ENCODE results near the gene TMEM184B.
"Not testable (repeated sequence)": the region's sequence is repeated elsewhere in the genome, so short reads cannot be mapped to it uniquely, and the experiment has no call there.

TMEM184B gene

DNA sequence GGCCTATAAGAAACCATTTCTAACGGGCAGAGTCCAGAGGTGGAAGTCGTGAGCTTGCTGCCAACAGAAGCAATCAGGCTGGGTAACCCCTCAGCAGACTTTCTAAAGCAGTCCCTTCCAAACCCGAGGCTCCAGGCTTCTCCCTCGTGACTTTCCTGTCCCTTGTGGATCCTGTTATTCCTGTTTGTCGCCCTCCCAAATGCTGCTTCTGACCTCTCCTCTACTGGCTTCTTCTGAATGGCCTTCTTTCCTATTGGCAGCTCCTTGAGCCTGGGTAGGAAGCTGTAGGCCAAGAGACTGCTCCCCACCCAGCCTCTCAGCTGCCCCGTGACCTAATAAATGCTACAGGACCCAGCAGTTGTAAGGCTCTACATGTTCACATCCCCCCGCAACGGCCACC is 36.0 kb downstream of the TMEM184B start:
- DNase-seq = no peak
- Mint-ChIP-seq H3K4me1 (ENCODE audit: low read depth) (no peaks in the 10 kb centered on the region), H3K27ac (no peak overlapping the region), H3K4me3 (no peak overlapping the region), H3K36me3 (ENCODE audit: low read depth) (peaks cover 61% of the 10 kb centered on the region), H3K27me3 (no peaks in the 10 kb centered on the region), H3K9me3 (no peaks in the 10 kb centered on the region)

DNA sequence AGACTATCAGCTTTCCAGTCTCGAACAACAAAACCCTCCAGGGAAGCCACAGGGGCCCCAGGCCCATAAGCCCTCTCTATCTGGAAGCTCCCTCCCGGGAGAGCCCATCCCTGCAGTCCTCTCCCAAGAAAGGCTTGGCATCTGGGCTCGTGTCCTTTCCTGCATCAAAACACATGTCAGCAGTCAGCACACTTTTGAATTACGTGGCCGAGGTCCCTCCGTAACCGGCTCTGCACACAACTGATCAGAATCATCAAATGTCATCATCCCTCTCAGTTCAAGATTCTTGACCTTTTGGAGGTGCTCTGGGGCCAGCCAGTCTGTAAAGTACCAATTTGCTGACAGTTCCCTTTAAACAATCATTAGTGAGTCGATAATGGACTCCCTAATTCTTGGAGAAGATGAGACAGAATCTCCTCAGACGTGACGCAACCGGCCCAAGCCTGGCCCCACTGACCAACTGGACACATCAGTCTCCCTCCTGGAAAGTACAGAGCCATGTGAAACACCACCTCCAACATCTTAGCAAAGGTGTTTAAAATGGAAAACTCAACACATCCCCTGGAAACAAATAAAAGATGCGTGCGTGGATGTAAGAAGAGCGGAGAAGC is 37.5 kb downstream of the TMEM184B start:
- no peaks in the 10 kb centered on the region for H3K9me3 Mint-ChIP-seq
- no peaks in the 10 kb centered on the region for H3K4me1 Mint-ChIP-seq (ENCODE audit: low read depth)
- no peak for DNase-seq
- H3K27me3 Mint-ChIP-seq = no peaks in the 10 kb centered on the region
- H3K27ac Mint-ChIP-seq = no peak overlapping the region
- H3K36me3 Mint-ChIP-seq (ENCODE audit: low read depth) = peaks cover 67% of the 10 kb centered on the region
- no peak overlapping the region for H3K4me3 Mint-ChIP-seq

- H3K27ac Mint-ChIP-seq; H3K4me1 Mint-ChIP-seq (ENCODE audit: low read depth); H3K4me3 Mint-ChIP-seq; H3K9me3 Mint-ChIP-seq; DNase-seq; H3K27me3 Mint-ChIP-seq: not testable (repeated sequence)
- H3K36me3 Mint-ChIP-seq (ENCODE audit: low read depth) = peaks cover 64% of the 10 kb centered on the region
These were observed 39.0 kb downstream of the TMEM184B start for GRCh38 chr22:38233856-38234255.

DNA sequence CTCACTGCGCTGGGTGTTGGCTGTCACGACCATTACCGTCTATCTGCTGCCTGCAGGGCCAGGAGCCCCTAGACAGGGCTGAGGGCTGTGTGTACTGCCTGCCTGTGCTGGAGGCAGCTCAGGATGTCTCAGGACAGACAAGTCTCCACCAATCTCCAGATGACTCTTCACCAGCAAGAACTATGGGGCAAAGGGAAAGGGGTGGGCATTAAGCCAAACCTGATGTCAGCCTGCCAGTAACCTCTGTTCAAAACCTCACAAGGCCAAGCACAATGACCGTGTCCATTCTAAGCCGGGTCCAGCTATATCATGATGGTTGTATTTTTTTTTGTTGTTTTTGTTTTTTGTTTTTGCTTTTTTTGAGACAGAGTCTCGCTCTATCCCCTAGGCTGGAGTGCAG is 39.4 kb downstream of the TMEM184B start:
- DNase-seq = no peak
- peaks cover 64% of the 10 kb centered on the region for H3K36me3 Mint-ChIP-seq (ENCODE audit: low read depth)
- H3K27me3 Mint-ChIP-seq = no peaks in the 10 kb centered on the region
- H3K27ac Mint-ChIP-seq = no peak overlapping the region
- H3K4me1 Mint-ChIP-seq (ENCODE audit: low read depth) = peaks cover 1% of the 10 kb centered on the region
- no peak overlapping the region for H3K4me3 Mint-ChIP-seq
- H3K9me3 Mint-ChIP-seq = no peaks in the 10 kb centered on the region

DNA sequence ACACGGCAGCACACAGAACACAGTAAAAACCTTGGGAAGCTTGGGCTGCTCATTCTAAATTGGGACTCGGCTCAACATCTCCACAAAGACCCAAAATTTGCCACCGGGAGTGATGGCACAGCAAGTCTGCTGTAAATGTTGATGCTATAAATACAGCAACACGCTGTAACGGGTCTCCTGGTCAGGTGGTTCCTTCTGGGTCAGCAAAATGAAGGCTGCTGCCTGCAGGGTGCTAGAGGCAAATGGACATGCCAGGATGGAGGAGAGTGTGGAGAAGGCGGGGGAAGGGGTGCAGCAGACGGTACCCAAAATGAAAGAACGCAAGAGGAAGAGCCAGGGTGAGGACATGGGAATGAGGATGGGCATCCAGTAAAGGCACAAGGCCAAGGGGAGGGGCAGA is 40.6 kb downstream of the TMEM184B start:
- Mint-ChIP-seq H3K4me3 (no peak overlapping the region), H3K4me1 (ENCODE audit: low read depth) (peaks cover 1% of the 10 kb centered on the region), H3K27ac (peak overlapping the region; percentile 59), H3K36me3 (ENCODE audit: low read depth) (peaks cover 66% of the 10 kb centered on the region), H3K27me3 (no peaks in the 10 kb centered on the region), H3K9me3 (no peaks in the 10 kb centered on the region)
- no peak for DNase-seq

- Mint-ChIP-seq H3K36me3 (ENCODE audit: low read depth) (peaks cover 57% of the 10 kb centered on the region), H3K9me3 (no peaks in the 10 kb centered on the region), H3K27me3 (no peaks in the 10 kb centered on the region), H3K27ac (no peak overlapping the region), H3K4me3 (no peak overlapping the region), H3K4me1 (ENCODE audit: low read depth) (peaks cover 1% of the 10 kb centered on the region)
- no peak for DNase-seq
These were observed 41.9 kb downstream of the TMEM184B start for GRCh38 chr22:38230916-38231315.

DNA sequence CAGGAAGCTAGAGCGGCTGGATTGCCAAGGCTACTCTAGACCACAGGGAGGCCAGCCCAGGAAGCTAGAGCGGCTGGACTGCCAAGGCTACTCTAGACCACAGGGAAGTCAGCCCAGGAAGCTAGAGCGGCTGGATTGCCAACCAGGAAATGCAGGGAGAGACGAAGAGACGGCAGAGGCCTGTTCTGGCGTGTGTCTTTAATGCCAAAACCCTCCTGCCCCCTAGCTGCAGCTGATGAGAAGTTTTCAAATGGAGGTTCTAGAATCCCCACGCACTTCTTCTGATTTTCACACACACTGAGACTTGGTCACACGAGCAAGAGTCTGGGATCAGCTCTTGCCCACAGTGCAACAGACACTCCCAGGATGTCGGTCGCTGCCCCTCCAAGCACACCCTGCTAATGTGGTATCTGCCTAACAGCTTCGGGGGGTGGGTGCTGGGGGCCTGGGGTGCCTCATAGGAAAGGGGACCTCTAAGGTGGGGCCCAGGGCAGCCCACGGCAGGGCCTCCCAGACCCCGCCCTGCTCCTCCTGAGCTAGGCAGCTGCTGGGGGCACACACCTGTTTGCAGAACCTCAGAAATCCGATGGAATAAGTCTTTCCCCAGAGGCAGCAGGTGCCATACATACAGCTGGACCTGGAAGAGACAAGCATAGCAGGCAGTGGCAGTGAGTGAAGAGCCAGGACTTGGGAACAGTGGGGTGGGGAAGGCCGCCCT is 42.5 kb downstream of the TMEM184B start:
- Mint-ChIP-seq H3K36me3 (ENCODE audit: low read depth) (peaks cover 53% of the 10 kb centered on the region), H3K9me3 (no peaks in the 10 kb centered on the region), H3K27ac (no peak overlapping the region), H3K4me1 (ENCODE audit: low read depth) (peaks cover 1% of the 10 kb centered on the region), H3K4me3 (no peak overlapping the region), H3K27me3 (no peaks in the 10 kb centered on the region)
- DNase-seq = peak; percentile 46

- Mint-ChIP-seq H3K4me3 (no peak overlapping the region), H3K36me3 (ENCODE audit: low read depth) (peaks cover 57% of the 10 kb centered on the region), H3K9me3 (no peaks in the 10 kb centered on the region), H3K27ac (peak overlapping the region; percentile 76), H3K4me1 (ENCODE audit: low read depth) (peaks cover 1% of the 10 kb centered on the region), H3K27me3 (no peaks in the 10 kb centered on the region)
- DNase-seq = no peak
These were observed 43.7 kb downstream of the TMEM184B start for GRCh38 chr22:38228873-38229740.

- peak overlapping the region; percentile 53 for H3K27ac Mint-ChIP-seq
- H3K4me3 Mint-ChIP-seq = no peak overlapping the region
- H3K36me3 Mint-ChIP-seq (ENCODE audit: low read depth) = peaks cover 54% of the 10 kb centered on the region
- DNase-seq = no peak
- no peaks in the 10 kb centered on the region for H3K27me3 Mint-ChIP-seq
- no peaks in the 10 kb centered on the region for H3K9me3 Mint-ChIP-seq
- peaks cover 1% of the 10 kb centered on the region for H3K4me1 Mint-ChIP-seq (ENCODE audit: low read depth)
These were observed 44.4 kb downstream of the TMEM184B start for GRCh38 chr22:38228326-38228872.

GRCh38 chr22:38226853-38227649 is 45.8 kb downstream of the TMEM184B start:
- Mint-ChIP-seq H3K4me1 (ENCODE audit: low read depth) (peaks cover 1% of the 10 kb centered on the region), H3K36me3 (ENCODE audit: low read depth) (peaks cover 47% of the 10 kb centered on the region)
- DNase-seq = no peak

GRCh38 chr22:38223289-38223960 is 49.4 kb downstream of the TMEM184B start:
- H3K27me3 Mint-ChIP-seq = no peaks in the 10 kb centered on the region
- H3K4me3 Mint-ChIP-seq = no peak overlapping the region
- H3K4me1 Mint-ChIP-seq (ENCODE audit: low read depth) = peaks cover 11% of the 10 kb centered on the region
- H3K27ac Mint-ChIP-seq = peak overlapping the region; percentile 49
- no peaks in the 10 kb centered on the region for H3K9me3 Mint-ChIP-seq
- H3K36me3 Mint-ChIP-seq (ENCODE audit: low read depth) = peaks cover 31% of the 10 kb centered on the region
- no peak for DNase-seq

More at GRCh38 chr22:38226853-38227649, 45.8 kb downstream of the TMEM184B start:
- no peak overlapping the region for H3K27ac Mint-ChIP-seq
- H3K9me3 Mint-ChIP-seq = no peaks in the 10 kb centered on the region
- H3K4me3 Mint-ChIP-seq = no peak overlapping the region
- H3K27me3 Mint-ChIP-seq = no peaks in the 10 kb centered on the region

DNA sequence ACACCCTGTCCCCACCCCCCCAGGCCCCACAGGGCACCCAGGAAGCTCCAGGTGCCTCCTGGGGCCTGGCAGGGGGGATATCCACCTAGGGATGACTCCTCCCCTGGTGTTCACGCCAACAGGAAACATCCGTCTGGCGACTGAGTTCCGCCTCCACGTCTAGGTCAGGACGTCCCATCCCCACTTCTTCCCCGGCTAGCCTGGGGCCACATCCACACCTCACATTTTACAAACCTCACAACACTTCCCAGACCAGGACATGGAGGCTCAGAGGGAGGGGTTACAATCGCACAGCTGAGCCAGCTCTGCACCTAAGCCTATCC is 50.1 kb downstream of the TMEM184B start:
- no peak overlapping the region for H3K4me3 Mint-ChIP-seq
- H3K4me1 Mint-ChIP-seq (ENCODE audit: low read depth) = peaks cover 18% of the 10 kb centered on the region
- peaks cover 31% of the 10 kb centered on the region for H3K36me3 Mint-ChIP-seq (ENCODE audit: low read depth)
- H3K9me3 Mint-ChIP-seq = no peaks in the 10 kb centered on the region
- no peak overlapping the region for H3K27ac Mint-ChIP-seq
- H3K27me3 Mint-ChIP-seq = no peaks in the 10 kb centered on the region
- DNase-seq = no peak

DNA sequence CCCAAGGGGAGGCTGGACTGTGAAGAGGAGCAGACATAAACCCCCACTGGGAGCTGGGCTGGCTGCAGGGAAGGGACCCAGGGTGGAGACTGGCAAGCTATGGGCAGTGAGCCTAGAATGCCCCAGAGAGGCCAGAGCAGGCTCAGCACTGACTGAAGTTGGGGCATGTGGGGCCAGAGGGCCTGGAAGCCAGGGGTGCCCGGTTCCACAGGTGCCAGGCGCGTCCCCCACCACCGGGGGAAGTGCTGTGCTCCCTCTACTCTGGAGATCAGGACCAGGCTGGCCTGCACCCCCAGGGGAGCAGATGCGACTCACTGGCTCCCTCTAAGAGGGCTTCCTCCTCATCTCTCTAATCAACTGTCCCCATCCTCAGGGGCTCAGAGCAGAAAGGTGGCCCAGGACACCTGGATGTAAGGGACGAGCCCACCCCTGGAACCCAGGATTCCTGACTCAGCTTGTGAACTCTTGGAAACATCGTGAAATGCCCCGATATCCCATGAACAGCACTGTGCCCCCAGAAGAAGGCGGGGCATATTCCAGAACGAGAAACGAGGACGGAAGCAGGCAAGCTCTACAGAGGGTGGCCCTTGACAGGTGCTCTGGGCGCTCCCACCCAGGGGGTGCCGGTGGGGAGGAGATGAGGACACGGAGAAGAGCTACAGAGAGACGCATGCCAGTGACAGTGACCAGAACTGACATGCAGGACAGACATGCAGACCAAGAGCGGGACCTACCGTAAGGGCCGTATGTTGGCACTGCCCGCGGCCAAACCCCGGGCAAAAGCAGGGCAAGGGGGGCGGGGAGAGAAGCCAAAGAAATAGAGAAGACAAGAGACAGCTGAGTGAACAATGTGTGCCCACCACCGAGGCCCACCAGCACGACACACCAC is 50.7 kb downstream of the TMEM184B start:
- peaks cover 18% of the 10 kb centered on the region for H3K4me1 Mint-ChIP-seq (ENCODE audit: low read depth)
- H3K4me3 Mint-ChIP-seq = no peak overlapping the region
- H3K9me3 Mint-ChIP-seq = no peaks in the 10 kb centered on the region
- peak overlapping the region; percentile 23 for H3K27ac Mint-ChIP-seq
- peaks cover 27% of the 10 kb centered on the region for H3K36me3 Mint-ChIP-seq (ENCODE audit: low read depth)
- no peak for DNase-seq
- H3K27me3 Mint-ChIP-seq = no peaks in the 10 kb centered on the region

All from activated T-cell treated with anti-CD3 and anti-CD28 coated beads, Interleukin-2, amount 50 U/mL, for 24 hours (primary cell).